ENCODE measurements around the gene PRTFDC1. TPM values are rescaled to one million over a fixed set of nuclear protein-coding genes. Genes with fewer than 3 reads are reported as not detected.

Gene PRTFDC1
- total RNA-seq, 1 donor from 2014 or later = 1.5 TPM

- peaks cover 33% of the 10 kb centered on the region for H3K4me1 ChIP-seq
- no peaks in the 10 kb centered on the region for H3K36me3 ChIP-seq
- intact Hi-C loops (cut with micrococcal nuclease) = loop anchor here (10.0 kb wide), 1 partner anchor 338 kb away; no protein-coding TSS in a partner anchor
- no peaks in the 10 kb centered on the region for H3K27me3 ChIP-seq (ENCODE audit: low read depth)
- TF ChIP-seq CTCF (IDR thresholded peaks at IDR 0.05; ENCODE audit: borderline replicate concordance) = no peak
- H3K4me3 ChIP-seq = no peak overlapping the region
- H3K9me3 ChIP-seq (replicated peaks) = no peaks in the 10 kb centered on the region
- DNase-seq = no peak
- H3K27ac ChIP-seq (replicated peaks) = no peak overlapping the region
Observed at GRCh38 chr10:24983130-24983529, 30.7 kb upstream of the PRTFDC1 start.

- intact Hi-C loops (cut with micrococcal nuclease) = loop anchor here (10.0 kb wide), 1 partner anchor 338 kb away; no protein-coding TSS in a partner anchor
- peaks cover 38% of the 10 kb centered on the region for H3K4me1 ChIP-seq
- no peak for DNase-seq
- no peaks in the 10 kb centered on the region for H3K36me3 ChIP-seq
- H3K9me3 ChIP-seq (replicated peaks) = no peaks in the 10 kb centered on the region
- H3K4me3 ChIP-seq = no peak overlapping the region
- TF ChIP-seq CTCF (IDR thresholded peaks at IDR 0.05; ENCODE audit: borderline replicate concordance) = no peak
- peak overlapping the region; percentile 59 for H3K27ac ChIP-seq (replicated peaks)
- no peaks in the 10 kb centered on the region for H3K27me3 ChIP-seq (ENCODE audit: low read depth)
Observed at GRCh38 chr10:24982319-24983112, 30.1 kb upstream of the PRTFDC1 start.

DNA sequence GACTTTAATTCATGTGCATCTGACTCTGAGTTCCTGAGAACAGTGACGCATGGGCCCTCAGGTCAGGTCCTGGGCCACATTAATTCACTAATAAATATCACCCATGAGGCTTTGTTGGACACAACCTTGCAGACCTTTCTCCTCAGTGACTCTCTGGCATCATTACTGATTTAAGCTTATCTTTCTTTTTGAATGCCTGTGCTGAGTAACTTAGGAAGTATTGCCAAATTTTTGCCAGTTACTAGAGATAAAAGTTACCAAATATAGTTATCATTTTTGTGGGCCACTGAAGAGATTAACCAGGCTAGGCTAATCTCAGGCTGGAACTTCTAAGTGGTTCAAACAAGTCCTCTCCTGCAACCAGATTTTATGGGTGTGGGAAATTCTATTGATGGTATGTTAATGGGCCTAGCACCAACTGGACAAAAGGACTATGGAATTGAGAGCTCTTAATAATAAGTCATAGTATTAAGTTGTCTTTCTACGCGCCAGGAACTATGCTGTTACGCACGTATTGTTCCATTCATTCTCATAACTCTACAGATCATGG is 28.8 kb upstream of the PRTFDC1 start:
- intact Hi-C loops (cut with micrococcal nuclease) = loop anchor here (10.0 kb wide), 1 partner anchor 336 kb away; no protein-coding TSS in a partner anchor

GRCh38 chr10:24979685-24980084 is 27.3 kb upstream of the PRTFDC1 start:
- no peaks in the 10 kb centered on the region for H3K9me3 ChIP-seq (replicated peaks)
- no peak overlapping the region for H3K4me3 ChIP-seq
- no peaks in the 10 kb centered on the region for H3K36me3 ChIP-seq
- H3K4me1 ChIP-seq = peaks cover 45% of the 10 kb centered on the region
- intact Hi-C loops (cut with micrococcal nuclease) = loop anchor here (10.0 kb wide), 1 partner anchor 335 kb away; no protein-coding TSS in a partner anchor
- H3K27ac ChIP-seq (replicated peaks) = peak overlapping the region; percentile 52
- TF ChIP-seq CTCF (IDR thresholded peaks at IDR 0.05; ENCODE audit: borderline replicate concordance) = no peak
- no peak for DNase-seq
- no peaks in the 10 kb centered on the region for H3K27me3 ChIP-seq (ENCODE audit: low read depth)

More for the DNA sequence above, 28.8 kb upstream of the PRTFDC1 start:
- H3K4me1 ChIP-seq = peaks cover 38% of the 10 kb centered on the region
- H3K36me3 ChIP-seq = no peaks in the 10 kb centered on the region
- peak overlapping the region; percentile 59 for H3K27ac ChIP-seq (replicated peaks)
- DNase-seq = no peak
- H3K9me3 ChIP-seq (replicated peaks) = no peaks in the 10 kb centered on the region
- no peaks in the 10 kb centered on the region for H3K27me3 ChIP-seq (ENCODE audit: low read depth)
- H3K4me3 ChIP-seq = no peak overlapping the region
- TF ChIP-seq CTCF (IDR thresholded peaks at IDR 0.05; ENCODE audit: borderline replicate concordance) = no peak

- intact Hi-C loops (cut with micrococcal nuclease) = no loop called here
- peak; percentile 28 for TF ChIP-seq CTCF (IDR thresholded peaks at IDR 0.05; ENCODE audit: borderline replicate concordance)
- Histone ChIP-seq H3K4me1 (peaks cover 35% of the 10 kb centered on the region), H3K36me3 (no peaks in the 10 kb centered on the region), H3K27ac (replicated peaks) (peak overlapping the region; percentile 74), H3K27me3 (ENCODE audit: low read depth) (no peaks in the 10 kb centered on the region), H3K9me3 (replicated peaks) (no peaks in the 10 kb centered on the region), H3K4me3 (no peak overlapping the region)
- DNase-seq = peak; percentile 53
Observed at GRCh38 chr10:24974976-24975375, 22.6 kb upstream of the PRTFDC1 start.
